Measurements from ENCODE around the gene PDZD8.

- TF ChIP-seq CTCF (IDR thresholded peaks at IDR 0.05) (no peak), POLR2A (IDR thresholded peaks at IDR 0.05; ENCODE audit: low read length) (no peak), KDM1A (IDR thresholded peaks at IDR 0.05; ENCODE audit: low read depth) (no peak), ZC3H11A (IDR thresholded peaks at IDR 0.05) (no peak), RAD21 (conservative IDR thresholded peaks at IDR 0.05 in 1 of 2, IDR thresholded peaks at IDR 0.05 in 1 of 2) (no peak), RFX5 (IDR thresholded peaks at IDR 0.05) (no peak), POLR2AphosphoS2 (conservative IDR thresholded peaks at IDR 0.05; ENCODE audit: low read length) (no peak)
- TF ChIP-seq, protein P1, sequence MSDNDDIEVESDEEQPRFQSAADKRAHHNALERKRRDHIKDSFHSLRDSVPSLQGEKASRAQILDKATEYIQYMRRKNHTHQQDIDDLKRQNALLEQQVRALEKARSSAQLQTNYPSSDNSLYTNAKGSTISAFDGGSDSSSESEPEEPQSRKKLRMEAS (IDR thresholded peaks at IDR 0.05) = no peak
- TF ChIP-seq, protein P2, sequence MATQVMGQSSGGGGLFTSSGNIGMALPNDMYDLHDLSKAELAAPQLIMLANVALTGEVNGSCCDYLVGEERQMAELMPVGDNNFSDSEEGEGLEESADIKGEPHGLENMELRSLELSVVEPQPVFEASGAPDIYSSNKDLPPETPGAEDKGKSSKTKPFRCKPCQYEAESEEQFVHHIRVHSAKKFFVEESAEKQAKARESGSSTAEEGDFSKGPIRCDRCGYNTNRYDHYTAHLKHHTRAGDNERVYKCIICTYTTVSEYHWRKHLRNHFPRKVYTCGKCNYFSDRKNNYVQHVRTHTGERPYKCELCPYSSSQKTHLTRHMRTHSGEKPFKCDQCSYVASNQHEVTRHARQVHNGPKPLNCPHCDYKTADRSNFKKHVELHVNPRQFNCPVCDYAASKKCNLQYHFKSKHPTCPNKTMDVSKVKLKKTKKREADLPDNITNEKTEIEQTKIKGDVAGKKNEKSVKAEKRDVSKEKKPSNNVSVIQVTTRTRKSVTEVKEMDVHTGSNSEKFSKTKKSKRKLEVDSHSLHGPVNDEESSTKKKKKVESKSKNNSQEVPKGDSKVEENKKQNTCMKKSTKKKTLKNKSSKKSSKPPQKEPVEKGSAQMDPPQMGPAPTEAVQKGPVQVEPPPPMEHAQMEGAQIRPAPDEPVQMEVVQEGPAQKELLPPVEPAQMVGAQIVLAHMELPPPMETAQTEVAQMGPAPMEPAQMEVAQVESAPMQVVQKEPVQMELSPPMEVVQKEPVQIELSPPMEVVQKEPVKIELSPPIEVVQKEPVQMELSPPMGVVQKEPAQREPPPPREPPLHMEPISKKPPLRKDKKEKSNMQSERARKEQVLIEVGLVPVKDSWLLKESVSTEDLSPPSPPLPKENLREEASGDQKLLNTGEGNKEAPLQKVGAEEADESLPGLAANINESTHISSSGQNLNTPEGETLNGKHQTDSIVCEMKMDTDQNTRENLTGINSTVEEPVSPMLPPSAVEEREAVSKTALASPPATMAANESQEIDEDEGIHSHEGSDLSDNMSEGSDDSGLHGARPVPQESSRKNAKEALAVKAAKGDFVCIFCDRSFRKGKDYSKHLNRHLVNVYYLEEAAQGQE (IDR thresholded peaks at IDR 0.05) = no peak
- TF ChIP-seq, protein P3, sequence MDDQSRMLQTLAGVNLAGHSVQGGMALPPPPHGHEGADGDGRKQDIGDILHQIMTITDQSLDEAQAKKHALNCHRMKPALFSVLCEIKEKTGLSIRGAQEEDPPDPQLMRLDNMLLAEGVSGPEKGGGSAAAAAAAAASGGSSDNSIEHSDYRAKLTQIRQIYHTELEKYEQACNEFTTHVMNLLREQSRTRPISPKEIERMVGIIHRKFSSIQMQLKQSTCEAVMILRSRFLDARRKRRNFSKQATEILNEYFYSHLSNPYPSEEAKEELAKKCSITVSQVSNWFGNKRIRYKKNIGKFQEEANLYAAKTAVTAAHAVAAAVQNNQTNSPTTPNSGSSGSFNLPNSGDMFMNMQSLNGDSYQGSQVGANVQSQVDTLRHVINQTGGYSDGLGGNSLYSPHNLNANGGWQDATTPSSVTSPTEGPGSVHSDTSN (IDR thresholded peaks at IDR 0.05) = no peak
Observed at GRCh38 chr10:117363028-117363427, 12.2 kb downstream of the PDZD8 start.

All from A549 (cell line).